GM19452 (cell line): ENCODE results near the gene IQSEC3.
A peak's percentile ranks its signal among the peaks of the same experiment; 100 is the strongest.
"Not testable (repeated sequence)": the region's sequence is repeated elsewhere in the genome, so short reads cannot be mapped to it uniquely, and the experiment has no call there.

Source experiments
- ATAC-seq: cut with Tn5 transposase; IDR thresholded peaks from one replicate; pipeline ENCODE4 v1.9.1; 2021; ENCODE audit not compliant: unreplicated experiment

The IQSEC3 gene

DNA sequence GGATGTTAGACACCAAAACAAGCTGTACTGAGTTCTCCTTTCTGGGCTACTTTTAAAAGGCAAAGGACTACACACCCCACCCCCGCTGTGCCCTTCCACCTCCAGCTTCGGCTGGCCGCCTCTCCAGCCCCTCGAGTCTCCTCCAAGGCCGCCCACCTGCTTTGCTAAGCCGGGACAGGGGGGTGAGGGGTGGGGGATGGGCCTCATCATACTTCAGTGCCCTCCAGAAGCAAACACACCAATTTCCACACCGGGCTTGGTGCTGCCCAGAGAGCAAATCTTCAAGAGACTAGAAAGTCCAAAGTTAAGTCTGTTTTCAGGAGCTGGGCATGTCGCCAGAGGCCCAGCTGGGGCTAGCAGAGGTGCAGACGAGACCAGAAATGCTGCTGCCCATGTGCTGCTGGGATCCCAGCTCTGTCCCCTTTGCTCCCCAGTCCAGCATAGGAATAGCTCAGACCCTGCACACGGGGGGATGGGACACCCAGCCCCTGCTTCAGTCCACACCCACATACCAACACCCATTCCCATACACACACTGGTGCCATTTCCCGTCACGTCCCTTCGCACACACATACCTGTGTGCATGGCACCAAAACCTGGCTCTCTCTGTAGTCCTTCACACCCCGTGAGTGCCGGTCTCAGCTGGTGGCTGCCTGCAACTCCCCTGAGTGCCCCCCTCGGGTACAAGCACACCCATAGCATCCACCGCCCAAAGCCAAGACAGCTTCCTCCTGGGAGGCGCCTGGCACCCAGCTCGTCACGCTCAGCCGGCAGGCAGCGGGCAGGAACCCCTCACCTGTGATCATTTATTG is 146.4 kb downstream of the IQSEC3 start:
- ATAC-seq, result no peak

GRCh38 chr12:213527-213932 is 147.0 kb downstream of the IQSEC3 start:
- no peak for ATAC-seq

- ATAC-seq, result no peak
These were observed 147.6 kb downstream of the IQSEC3 start, which contains the start of gene SLC6A12 for GRCh38 chr12:214003-214741. TSS of gene SLC6A12 (minus strand) at chr12:214157. CDS start at chr12:209986, 4,171 bp downstream.

DNA sequence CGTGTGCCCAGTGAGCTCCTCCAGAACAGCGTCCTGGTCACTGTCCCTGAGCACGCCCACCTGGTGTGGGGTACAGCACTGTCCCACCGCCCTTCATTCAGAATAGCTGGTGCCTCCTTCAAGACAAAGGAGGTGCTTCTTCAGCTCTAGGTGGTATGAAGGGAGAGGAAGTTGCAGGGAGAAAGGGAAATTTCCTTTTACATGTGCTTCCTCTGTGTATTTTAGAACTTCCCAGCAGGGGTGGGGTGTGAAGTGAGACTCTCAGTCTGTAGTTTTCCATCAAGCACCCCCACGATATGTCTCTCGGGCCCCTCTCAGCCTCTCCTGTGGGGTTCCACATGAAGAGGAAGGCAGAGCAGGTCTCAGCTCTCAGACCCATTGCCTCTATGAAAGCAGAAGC is 148.5 kb downstream of the IQSEC3 start:
- ATAC-seq, result no peak

DNA sequence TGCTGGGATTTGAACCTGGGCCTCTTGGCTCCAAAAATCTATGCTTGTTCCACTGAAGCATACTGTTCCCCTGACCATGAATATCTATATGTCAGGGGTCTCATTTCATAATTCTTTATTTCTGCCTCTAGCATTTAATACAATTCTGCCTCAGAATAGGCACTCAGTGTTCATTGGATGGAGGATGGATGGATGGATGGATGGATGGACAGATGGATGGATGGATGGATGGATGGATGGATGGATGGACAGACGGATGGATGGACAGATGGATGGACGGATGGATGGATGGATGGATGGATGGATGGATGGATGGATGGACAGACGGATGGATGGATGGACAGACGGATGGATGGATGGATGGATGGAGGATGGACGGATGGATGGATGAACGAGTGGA is 150.5 kb downstream of the IQSEC3 start:
- ATAC-seq, result not testable (repeated sequence)

GRCh38 chr12:218221-218620 is 151.7 kb downstream of the IQSEC3 start:
- no peak for ATAC-seq

DNA sequence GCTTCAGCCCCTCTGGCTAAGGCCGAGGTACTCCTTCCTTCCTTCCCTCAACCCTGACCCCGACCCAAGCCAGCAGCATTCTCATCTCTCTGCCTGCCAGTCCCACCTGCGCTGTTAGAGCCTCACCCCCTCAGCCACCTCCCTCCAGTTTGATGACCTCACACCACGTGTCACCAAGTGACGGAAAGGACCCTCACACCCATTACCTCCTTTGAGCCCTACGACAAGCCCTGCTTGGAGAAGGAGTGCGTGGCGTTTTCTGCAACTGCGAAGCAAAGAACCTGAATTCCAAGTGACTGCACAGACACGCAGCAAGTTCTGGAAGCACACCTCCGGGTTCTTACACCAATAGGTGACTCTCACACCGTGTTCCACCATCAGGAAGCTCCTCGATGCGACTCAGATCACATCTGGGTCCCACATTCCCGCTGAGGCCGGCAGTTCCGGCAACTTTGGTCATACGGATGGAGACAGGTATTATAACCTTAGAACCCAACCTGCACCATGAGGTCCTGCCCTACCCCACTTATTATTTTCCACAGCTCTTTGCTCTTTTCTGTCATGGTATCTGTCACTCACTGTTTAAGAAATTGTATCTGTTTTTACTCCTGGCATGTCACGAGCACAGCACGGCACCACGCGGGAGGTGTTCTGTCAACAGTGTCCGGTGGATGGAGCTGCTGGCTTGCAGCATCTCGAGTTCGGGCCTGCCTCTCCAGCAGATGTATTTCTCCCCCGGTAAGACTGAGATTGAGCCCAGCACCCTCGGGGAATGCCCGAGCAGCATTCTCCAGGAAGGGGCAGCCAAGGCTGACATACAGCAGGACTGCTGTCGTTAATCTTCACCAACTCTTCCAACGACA is 152.4 kb downstream of the IQSEC3 start:
- no peak for ATAC-seq

DNA sequence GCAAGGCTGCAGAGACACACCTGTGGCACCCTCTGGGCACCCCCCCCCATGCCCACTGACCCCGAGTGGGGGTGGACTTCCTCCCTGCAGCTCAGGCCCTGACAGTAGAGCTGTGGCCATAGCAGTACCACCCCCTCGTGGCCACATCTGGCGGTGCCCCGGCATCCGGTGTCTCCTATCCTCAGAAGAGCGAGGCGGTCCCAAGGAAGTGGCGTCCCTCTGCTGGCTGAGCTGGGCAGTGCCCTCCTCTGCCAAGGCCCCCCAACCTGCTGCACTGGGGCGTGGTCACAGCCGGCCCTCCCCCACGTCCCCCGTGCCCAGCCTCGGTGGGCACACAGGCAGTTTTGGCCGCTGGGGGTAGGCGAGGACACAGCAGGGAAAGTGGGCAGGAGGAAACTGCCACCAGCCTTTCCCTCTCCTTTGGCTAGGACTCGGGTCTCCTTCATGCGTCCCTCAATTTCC is 153.4 kb downstream of the IQSEC3 start:
- ATAC-seq, result peak; percentile 58

GRCh38 chr12:220491-220890 is 153.9 kb downstream of the IQSEC3 start:
- ATAC-seq, result no peak

DNA sequence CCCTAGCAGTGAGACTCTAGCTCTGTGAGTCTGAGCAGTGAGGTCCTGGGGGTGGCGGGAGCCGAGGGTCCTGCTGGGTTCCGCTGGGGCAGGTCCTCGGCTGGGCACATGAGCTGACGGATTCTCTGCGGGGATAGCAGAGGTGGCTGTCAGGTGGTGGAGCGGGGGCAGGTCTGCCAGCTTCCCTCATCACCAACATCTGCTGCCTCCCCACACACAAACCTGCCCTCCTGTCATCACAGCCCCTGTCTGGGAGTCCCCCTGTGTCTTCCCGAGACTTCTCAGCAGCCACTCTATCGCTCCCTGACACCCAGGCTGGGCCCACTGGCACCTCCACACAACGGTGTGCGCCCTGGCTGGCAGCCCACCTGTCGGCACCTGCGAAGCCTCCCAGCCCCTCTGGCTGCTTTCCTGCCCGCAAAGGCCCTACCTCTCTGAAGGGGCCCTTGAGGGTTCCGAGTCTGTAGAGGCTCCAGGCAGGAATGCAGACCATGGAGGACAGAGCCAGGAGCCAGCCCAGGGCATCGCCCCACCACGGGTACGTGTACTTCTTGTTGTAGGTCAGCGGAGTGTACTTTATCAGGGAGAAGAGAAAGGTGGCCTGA is 154.5 kb downstream of the IQSEC3 start:
- no peak for ATAC-seq

DNA sequence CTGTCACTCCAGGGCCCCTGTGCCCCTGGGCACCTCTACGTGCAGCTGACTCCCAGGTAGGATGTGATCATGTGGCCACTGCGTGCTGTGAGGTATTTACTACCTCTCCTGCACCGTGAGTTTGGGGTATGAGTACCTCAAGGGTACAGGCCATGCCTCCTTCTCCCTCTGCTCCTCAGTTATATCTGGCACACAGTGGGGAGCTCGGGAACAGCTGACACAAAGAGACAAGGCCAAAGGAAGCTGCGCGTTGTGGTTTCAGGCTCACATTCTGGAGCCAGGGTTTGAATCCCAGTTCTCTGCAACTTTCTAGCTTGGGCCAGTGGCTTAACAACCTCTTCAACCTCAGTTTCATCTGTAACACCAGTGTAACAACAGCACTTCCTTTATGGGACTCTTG is 155.2 kb downstream of the IQSEC3 start:
- ATAC-seq, result no peak

DNA sequence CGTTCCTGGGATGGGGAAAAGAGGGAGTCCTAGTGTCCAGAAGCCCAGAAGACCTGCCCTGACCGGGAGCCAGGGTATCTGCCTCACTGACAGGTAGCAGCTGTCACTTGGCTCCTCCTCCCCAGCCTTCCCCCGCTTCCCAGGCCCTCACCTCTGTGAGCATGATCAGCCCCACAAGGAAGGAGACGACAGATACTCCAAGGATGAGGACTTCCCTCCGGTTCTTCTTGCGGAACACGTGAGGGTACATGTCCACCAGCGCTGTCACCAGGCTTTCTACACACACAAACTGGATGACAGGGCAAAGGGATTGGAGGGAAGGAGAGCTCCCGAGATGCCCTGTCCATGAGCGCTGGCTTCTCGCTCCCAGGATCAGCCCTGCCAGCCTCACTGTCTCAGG is 157.3 kb downstream of the IQSEC3 start:
- no peak for ATAC-seq

DNA sequence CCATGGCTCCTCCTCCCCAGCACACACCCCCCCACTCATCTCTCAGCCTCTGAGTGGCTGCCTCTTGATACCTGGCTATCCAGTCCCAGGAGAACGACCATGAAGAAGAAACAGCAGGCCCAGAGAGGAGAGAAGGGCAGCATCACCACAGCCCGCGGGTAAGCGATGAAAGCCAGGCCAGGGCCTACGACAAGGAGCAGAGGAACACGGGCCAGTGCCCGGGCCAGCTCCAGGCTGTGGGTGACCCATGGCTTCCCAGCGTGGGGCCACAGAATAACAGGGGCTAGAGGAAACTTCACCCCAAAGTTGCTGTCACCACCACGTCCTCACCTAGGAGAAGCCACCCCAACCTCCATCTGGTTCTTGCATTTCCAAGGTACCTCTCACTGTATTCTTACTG is 157.8 kb downstream of the IQSEC3 start:
- no peak for ATAC-seq

- ATAC-seq, result no peak
These were observed 158.4 kb downstream of the IQSEC3 start for GRCh38 chr12:225012-225411.

DNA sequence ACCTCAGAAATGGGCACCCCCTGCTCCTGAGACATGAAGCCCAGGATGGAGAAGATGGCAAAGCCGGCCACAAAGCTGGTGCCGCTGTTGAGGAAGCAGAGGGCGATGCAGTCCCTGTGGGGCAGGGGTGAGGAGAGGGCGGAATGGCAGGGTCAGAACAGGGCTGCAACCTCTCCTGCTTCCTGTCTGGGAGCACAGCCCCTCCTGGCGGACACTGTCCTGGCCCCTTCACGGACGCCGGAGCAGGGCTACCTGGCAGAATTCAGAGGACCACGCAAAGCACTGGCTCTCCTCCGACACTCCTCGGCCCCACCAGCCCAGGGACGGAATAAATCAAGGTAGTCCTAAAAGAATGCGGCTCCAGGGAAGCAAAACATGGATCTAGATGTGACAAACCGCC is 159.8 kb downstream of the IQSEC3 start:
- ATAC-seq, result no peak

DNA sequence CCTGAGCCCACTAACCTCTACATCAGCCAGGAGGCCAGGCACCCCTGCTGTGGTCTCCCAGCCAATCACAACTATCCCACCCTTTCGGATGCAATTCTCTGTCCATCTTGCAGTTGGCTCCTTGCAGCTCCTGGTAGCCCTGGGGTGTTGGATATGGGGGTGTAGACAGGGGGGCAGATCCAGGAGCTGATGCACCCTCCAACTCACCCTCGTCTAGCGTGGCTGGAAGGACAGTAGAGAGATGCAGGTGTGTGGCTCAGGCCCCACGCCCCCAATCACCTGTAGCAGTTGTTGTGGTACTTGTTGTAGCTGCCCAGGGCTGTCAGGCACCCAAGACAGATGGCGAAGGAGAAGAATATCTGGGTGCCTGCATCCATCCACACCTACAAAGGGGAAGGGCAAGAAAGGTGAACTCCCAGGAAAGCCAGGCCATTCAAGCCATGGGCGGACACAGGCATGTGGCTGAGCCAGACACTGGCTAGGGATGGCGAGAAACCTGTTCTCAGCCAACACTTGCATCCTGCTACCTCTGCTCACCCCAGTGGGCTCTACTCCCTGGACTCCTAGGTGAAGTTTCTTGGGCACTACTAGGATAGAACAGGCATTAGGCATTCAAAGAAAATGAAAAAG is 160.8 kb downstream of the IQSEC3 start:
- ATAC-seq, result no peak
